GM21737 (cell line): ENCODE results near the gene DDX31.

Experiments
- ATAC-seq: cut with Tn5 transposase; IDR thresholded peaks from one replicate; pipeline ENCODE4 v1.9.1; 2021; ENCODE audit warnings: mild to moderate bottlenecking, moderate library complexity; ENCODE audit not compliant: unreplicated experiment

The DDX31 gene

DNA sequence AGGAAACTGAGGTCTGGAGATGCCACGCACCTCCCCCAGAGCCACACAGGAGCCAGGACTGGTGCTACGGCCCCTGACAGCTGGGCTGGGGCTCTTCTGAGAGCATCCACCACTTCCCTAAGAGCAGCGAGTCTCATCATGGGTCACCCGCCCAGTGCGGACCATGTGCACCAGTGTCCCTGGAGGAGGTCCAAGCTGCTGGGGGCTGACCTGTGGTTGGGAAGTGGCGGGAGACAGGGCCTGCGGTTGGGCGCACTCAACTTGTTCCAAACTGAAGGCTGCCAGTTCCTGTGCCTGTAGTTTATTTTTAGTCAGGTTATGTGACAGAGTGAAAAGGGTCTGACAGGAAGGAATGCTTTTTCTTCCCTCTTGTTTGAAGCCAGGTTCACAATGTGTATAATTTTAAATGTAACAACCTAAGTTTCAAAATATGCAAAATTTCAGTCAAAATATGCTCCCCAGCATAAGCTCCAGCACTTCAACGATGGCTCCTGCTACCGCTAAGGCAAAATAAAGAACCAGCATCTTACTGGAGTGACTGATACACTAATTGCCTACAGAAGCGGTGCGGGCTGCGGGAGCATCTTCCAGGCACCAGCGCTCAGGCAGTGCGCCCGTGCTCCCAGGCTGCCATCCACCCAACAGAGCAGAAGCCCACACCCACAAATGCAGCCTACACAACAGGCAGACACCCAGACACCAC is 72.6 kb downstream of the DDX31 start:
- ATAC-seq, result no peak

DNA sequence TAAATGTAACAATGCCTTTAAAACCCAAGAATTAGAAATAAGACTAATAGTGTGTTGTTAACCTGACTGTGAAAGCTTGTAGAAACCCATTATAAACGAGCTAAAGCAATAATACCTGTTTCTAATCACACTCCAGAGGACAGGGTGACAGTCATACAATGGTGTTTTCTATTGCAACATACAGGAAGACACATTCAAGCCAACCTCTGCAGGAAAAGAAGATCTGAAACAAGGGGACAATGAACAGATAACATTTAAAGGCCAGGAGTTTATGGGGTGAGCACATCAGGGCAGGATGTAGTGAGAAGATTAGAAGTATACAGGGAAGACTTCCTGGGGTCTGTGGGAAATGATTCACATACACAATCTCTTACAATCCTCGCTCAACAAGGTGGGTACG is 73.6 kb downstream of the DDX31 start:
- ATAC-seq, result no peak

DNA sequence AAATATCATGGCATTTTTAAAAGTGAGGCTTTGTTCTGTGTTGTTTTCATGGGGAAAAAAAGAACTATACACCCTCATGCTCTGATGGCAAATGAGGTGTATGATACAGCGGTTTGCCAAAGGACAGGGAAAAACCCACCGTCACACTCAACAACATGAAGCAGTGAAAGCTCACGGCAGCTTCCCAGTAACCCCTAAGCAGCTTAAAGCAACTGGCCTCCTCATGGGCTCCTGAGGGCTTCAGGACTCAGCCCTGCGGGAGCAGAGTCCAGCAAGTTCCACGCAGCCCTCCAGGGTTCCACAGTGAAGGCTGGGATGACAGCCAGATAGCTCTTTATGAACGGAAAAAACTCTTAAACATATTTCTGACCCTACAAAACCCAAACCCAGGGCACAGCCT is 74.5 kb downstream of the DDX31 start:
- ATAC-seq, result no peak

DNA sequence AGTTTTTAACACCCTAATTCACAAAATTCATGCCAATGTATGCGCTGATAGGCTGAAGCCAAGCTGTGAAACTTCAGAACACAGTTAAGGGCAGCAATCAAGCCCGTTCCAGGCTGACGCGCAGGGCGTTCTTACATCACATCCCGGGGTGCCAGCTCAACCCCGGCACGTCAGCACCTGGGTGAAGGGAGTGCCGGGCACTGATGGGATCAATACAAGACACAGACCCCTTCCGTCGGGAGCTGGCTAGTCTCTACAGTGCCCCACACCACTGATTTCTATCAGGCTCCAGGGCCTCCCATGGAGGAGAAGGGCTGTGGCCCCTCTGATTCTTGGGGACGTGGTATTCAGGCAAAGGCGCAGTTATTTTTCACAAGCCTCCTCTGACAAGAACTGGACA is 75.4 kb downstream of the DDX31 start:
- no peak for ATAC-seq

DNA sequence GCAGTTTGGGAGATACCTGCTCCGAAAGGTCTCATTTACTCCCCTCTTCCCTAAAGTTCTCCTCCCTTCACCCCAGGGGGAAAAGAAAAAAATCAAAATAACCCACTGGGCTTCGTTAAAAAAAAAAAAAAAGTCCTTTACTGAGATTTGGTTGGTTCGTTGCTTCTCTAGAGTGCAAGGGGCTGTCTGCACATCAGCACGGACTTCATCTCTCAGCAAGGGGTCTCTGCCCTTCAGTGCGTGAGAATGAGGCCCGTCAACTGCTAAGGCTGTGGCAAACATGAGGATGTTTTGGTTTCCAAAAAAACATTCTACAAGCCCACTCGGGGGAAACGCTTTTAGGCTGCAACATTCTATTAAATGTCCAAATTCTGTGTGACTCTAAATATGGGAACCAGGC is 77.3 kb downstream of the DDX31 start:
- no peak for ATAC-seq

DNA sequence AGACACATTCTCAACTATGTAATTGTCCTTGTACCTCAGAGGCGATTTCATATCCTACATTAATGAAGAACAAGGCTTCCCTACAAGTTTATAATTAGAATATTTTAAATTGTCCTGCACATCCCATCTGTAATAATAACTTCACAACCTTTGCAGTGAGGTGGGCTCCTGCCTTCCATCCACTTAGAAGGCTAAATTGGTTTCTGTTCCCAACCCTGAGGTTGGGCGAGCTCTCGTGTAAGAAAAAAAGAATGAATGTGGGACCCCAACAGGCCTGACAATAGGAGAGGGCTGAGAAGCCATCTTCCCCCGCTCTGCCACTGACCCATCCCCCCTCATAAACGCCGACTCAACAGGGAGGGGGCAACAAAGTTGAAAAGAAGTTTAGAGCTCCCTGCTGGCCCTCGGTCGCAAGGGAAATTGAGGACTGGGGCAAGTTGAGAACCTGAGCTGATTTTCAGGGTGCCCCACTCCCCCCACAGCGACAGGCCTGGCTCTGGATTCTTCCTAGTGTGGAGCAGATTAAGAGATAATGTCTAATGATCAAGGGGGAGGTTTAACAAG is 78.0 kb downstream of the DDX31 start:
- no peak for ATAC-seq

DNA sequence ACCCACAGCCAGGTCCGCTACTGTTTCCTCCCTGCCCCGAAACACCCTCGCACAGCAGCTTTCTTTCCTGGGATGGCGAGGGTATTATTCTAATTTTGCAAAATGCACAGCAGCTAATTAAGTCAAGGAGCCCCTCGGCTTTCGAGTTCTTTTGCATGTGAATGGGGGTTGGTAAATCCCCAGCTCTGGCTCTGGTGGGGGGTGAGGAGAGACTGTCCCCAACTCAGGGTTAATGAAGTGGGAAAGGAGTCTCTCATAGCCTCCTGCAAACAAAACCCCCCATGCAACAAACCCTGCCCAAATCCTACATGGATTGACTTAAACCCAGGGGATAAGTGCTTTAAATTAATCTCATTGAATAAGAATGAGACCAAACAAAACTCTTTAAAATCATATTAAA is 78.5 kb downstream of the DDX31 start:
- ATAC-seq, result no peak

DNA sequence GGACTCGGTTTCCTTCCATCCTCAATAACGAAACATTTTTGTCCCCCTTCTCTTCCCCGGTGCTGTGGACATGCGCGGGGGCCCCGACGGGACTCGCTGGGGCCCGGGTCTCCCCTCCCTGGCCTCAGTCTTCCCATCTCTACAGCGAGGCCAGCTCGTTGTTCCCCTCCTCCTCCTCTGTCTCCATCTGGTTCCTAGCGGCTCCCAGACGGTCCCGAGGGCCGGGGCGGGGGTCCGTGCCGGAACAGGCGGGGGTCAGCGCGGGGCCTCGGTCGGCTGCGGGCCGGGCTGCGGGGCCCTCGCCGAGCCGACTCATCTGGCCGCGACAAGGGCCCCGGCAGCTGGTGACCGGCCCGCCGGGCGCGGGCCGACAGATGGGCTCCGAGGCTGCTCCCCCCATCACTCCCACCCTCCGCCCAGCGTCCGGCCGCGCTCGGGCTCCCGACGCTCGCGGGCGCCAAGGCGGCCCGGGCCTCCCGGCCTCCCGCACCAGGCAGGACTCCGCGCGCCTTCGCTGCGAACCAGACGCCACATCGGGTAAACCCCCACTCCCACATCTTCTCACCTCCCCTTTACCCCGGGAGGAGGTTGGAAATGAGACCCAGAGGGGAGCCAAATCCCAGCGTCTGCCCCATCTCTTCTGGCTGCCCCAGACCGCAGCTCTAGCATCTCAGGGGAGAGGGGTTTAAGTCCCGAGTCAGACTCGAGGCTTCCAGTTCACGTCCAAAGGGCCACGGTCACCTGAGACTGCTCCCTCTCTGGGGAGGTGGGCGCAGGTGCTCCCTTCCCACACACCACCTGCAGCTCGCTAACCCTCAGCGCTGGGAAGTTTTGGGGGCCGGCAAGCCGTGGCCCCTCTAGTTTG is 79.2 kb downstream of the DDX31 start:
- ATAC-seq, result no peak

DNA sequence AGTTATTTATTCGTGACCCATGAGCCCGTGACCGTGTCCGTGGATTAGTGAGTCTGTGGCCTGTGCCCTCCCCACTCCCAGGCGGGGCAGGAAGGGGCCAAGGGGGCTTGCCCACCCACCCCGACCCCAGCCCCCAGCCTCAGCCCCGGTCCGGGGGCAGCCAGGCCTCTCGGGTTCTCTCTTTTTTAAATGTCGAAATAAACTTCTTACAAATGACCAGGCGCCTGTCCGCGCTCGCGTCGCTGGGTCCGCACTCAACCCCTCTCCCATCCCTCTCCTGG is 79.8 kb downstream of the DDX31 start:
- no peak for ATAC-seq

DNA sequence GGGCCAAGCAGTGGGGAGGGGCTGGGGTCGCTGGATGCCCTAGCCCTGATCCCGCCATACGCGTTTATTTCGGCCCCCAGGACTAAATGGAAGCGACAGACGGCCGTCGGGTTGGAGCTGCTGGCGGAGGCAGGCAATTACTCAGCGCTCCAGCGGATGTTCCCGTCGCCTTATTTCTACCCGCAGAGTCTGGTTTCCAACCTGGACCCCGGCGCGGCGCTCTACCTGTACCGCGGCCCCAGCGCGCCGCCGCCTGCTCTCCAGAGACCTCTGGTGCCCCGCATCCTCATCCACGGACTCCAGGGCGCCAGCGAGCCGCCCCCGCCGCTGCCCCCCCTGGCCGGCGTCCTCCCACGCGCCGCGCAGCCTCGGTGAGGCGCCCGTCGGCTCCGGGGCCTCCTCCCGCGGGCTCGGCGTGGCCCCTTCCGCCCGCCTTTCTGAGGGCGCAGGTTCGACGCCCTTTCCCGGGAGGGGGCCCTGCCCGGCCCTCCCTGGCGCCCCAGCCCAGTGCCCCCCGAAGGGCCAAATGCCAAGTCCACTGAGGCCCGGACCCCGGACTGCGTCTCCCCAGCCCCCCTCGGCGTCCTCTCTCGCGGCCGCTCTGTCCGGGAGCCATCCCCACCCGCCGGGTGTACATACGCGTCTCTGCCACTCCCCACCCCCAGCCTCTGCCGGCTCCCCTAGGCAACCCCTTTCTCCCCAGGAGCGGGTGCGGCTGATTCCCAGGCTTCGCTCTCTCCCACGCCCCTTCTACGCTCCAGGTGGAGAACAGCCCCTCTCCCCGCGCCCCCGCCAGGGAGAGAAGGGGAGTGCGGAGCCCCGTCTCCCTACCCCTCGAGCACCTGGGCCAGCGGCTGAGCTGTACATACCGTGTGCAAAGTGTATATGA is 80.4 kb downstream of the DDX31 start:
- ATAC-seq, result no peak

DNA sequence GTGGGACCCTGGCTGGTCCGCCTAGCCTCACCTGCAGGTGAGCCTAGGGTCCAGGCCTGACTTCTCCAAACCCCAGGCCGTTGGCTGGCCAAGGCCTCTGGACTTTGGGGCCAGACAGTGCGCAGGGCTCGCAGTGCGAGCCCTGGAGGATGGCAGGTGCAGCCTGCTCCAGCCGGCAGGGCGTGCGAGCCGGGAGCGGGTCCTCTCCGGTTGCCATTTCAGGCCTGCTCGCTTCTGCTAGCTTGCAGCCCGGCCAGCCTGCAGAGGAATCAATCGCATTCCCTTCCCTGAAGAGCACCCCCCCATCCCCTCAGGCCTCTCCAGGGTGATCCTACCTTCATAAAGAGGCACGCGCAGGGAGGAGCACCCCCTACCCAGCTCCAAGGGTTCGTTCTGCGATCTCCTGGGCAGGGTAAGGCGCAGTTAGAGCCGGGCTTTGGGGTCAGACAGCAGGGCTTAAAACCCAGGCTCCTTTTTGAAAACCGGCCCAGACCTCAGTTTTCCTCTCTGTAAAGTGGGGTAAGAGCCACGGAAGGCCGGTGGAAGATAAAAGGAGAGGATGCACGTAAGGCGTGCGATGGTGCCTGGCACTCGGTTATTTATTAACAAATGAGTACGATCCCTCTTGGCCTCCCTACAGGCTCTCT is 81.2 kb downstream of the DDX31 start:
- ATAC-seq, result no peak

DNA sequence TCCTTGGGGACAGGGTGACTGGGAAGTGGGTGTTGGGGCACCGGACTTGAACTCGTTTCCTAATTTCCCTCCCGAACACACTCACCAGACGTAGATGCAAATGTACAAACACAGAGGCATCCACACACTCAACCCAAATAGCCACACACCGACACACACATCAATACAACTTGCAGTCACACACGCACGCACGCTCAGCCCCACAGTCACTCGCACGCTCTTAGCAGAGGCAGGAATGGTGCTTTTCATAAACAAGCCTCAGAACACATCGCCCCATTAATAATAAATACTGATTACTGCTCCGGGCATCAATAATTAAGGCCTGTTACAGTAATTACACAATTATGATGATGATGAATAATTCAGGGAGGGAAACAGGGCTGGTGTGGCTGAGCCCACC is 81.7 kb downstream of the DDX31 start:
- ATAC-seq, result no peak

DNA sequence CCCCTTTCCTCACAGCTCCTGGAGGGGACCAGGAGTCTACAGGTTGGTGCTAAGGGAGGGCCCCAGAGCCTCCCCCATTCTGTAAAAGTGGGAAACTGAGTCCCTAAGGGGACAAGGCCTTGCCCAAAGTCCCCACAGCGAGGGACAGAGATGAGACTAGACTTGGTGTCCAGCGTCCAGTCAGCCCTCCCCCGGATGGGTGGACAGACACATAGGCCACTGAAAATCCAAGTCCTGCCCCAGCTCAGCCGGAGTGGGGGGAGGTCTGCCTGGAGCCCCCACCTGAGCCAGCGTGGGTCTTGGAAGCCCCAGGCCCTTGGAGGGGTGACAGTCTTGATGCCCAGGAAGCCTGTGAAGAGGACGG is 82.2 kb downstream of the DDX31 start:
- no peak for ATAC-seq

DNA sequence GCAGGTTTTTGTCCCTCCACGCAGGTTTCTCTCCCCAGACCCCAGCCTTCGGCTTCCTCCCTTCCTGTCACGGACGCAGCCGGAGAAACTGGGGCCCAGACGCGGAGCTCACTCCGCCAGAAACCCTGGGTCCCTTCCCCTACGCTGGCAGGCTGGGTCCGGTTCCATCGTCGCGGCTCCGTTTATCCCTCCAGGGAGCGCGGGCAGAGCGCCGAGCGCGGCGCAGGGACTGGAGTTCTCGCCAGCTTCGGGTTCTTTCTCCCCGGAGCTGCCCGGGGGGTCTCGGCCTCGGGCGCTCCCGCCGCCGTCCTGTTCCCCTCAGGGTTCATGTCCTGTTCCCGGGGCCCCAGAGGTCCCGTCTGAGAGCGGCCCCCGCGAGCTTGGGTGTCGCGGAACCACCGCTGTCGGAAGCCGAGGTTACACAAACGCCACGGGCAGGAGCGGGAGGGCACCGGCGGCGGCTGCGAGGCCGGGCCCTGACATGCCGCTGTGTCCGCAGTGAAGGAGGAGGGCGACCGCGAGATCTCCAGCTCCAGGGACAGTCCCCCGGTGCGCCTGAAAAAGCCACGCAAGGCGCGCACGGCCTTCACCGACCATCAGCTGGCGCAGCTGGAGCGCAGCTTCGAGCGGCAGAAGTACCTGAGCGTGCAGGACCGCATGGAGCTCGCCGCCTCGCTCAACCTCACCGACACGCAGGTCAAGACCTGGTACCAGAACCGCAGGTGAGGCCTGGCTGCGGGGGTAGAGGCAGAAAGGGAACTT is 82.8 kb downstream of the DDX31 start:
- ATAC-seq, result no peak

DNA sequence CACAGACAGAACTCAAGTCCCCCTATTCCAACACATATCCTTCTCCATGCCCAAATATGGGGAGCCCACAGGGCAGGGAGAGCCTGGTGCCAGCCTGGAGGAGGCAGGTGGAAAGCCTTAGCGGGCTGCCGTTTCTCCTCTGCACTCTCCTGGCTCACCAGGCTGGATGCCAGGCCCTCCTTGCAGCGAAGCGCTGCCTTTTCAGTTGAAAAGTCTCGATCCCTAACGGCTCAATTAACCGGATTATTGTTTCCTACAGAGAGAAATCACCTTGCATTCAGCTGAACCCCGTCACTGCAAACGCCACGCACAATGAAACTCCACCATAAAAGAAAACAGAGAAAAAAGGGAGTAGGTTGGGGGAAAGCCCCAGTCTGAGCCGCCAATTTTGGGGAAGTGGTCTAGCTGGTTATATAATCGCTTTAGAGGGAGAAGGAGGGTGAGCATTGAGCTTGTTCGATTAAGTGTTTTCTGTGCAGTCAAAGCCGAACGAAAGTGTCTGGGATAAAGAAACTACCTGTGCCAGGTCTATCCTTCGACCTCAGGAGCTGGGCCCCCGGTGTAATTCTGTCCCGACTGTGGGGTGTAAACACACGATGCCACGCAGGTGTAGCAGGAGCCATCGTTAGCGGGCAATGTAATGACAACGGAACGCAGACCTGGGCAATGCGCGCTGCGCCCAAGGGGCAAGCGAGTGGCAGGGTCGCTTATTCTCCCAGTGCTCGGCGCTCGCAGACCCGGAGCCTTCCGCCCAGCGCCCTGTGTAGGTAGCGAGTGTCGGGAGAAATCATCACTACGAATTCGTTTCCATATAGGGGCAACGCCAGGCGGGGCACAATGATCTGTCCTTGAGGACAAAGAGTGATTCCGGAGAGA is 83.6 kb downstream of the DDX31 start:
- ATAC-seq, result no peak

DNA sequence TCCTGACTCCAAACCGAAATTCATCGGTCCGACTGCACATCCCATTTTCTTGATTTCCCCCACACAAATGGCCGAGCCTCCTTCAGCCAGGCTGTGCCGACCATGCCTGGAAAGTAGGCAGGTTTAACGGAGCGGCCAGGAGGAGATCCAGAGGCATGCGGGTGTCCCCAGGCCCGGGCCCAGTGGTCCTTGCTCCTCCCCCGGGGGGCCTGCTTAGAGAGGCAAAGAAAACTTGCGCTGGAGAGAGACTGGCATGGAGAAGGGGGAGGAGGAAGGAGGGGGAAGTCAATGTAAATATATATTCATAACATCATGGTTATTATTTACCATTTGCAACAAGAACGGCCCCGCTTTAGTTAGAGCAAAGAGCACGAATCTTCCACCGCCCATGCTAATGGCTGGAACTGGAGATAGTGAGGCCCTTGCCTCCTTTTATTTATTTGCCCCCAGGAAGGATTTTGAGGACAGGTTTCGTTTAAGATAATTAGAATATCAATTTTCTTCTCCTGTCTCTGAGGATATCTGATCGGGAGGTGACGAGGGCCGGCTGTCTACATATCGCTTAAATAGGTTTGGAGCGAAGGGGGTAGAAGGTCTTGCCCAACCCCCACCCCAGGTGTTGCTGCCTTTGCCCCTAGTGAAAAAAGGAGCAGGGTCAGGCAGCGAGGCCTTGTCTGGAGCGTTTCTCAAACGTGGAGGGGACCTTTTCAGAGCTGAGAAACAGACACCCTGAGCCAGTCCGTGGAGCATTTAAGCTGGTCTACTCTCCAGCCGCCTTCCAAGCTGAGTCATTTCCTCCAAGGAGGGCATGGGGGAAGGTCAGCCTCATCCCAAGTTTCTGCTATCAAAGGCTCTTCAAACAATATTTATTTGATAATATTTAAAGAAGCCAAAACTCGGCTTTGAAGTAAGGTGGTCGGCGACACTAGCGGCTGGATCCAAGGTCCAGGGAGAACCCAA is 84.9 kb downstream of the DDX31 start:
- no peak for ATAC-seq

DNA sequence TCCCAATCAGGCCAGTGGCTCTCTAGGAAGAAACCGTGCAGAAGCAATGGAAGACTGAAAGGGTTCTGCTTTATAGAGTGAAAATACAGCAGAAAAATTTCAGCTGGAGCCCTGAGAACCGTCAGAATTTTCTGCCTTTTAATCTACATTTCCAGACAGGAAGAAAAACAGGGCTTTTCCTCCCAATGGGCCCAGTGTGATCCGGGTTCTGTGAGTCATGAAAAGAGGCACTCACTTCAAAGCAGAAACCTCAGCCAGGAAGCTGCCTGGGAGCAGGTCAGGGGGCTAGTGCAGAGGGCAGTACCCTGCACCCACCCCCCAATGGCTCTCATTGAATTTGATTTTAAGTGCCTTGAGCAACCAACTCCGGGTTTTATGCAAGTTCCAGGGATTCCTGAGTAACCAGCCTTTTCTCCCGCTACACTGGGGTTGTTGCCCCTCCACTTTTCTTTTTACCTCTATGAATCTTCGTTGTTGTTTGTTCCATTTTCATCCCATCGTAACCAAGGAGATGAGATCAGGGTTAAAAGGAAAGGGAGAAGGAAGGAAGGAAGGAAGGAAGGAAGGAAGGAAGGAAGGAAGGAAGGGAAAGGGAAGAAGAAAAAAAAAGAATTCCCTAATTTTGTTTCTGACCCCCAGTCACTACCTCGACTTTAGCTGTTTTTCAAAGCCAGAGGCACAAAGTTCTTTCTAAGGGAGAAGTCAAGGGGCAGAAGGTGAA is 86.0 kb downstream of the DDX31 start:
- ATAC-seq, result no peak
